Measurements from ENCODE around the gene FRY. TPM values are rescaled to one million over a fixed set of nuclear protein-coding genes. Genes with fewer than 3 reads are reported as not detected.

Gene FRY
- total RNA-seq, 2 donors from 2014 or later = 1.9 to 6.9 TPM

DNA sequence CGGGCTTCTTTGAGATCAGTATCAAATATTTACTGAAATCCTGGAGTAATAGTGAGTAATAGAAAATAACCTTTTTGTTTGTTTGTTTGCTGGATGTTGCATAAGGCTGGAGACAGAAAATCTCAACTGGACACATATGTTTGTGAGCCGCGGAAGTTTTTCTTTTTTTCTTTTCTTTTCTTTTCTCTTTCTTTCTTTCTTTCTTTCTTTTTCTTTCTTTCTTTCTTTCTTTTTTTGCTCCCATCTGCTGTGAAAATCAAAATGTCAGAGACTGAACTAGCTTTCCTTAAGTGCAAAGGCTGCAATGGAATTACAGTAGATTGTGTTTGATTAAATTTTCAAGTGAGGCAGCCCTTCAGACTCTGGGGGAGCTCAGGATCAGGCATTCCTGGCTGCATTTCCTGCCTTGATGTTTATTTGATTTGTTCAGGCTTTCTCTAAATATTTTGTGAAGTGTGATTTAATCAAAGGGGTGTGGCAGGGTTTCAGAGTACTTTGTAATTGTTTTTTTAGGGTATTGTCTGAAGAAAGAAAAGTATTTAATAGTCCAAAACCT lies 319 bp downstream of the FRY start:
- DNase-seq (ENCODE audit: low spot score in 2 of 2) (no peak), ATAC-seq (no peak)
- Mint-ChIP-seq H3K36me3 (peaks cover 0 to 10% of the 10 kb centered on the region in 2 donors), H3K27ac (peak overlapping the region; percentile 75 to 83), H3K9me3 (no peaks in the 10 kb centered on the region)

- DNase-seq (ENCODE audit: low spot score in 2 of 2) (no peak), ATAC-seq (no peak)
- H3K9me3 Mint-ChIP-seq = no peaks in the 10 kb centered on the region
- peaks cover 0 to 10% of the 10 kb centered on the region in 2 donors for H3K36me3 Mint-ChIP-seq
- no peak overlapping the region for H3K27ac Mint-ChIP-seq
These were observed 1.2 kb downstream of the FRY start for GRCh38 chr13:32032759-32033158.

DNA sequence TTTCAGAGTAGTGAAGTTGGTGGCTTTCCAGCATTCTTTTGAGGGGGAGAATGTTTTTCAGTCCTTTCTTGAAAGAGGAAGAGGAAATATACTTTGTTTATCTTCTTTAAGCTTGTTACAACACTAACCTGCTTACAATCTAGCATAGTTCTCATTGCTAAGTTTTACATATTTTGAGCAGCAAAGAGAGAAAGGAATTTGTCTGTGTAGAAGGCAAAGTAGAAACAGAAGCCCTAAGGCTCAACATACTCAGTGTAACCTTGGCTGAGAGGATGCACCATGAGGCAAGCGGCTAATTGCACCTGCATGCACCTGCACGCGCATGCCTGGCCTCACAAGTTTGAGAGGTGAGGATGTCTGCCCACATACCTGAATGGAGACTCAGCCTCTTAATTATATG lies 2.2 kb downstream of the FRY start:
- Mint-ChIP-seq H3K9me3 (no peaks in the 10 kb centered on the region), H3K36me3 (peaks cover 0 to 10% of the 10 kb centered on the region in 2 donors), H3K27ac (no peak overlapping the region)
- DNase-seq (ENCODE audit: low spot score in 2 of 2) (no peak), ATAC-seq (no peak)

- ATAC-seq (no peak), DNase-seq (ENCODE audit: low spot score in 2 of 2) (no peak)
- Mint-ChIP-seq H3K27ac (no peak overlapping the region), H3K9me3 (no peaks in the 10 kb centered on the region), H3K36me3 (peaks cover 0 to 10% of the 10 kb centered on the region in 2 donors)
These were observed 4.1 kb downstream of the FRY start for GRCh38 chr13:32035716-32036115.

- Mint-ChIP-seq H3K27ac (peak overlapping the region in 1 of 2 donors; percentile 56), H3K9me3 (no peaks in the 10 kb centered on the region), H3K36me3 (peaks cover 0 to 10% of the 10 kb centered on the region in 2 donors)
- no peak for DNase-seq (ENCODE audit: low spot score in 2 of 2)
- ATAC-seq = no peak
These were observed 4.6 kb downstream of the FRY start for GRCh38 chr13:32036126-32036695.

DNA sequence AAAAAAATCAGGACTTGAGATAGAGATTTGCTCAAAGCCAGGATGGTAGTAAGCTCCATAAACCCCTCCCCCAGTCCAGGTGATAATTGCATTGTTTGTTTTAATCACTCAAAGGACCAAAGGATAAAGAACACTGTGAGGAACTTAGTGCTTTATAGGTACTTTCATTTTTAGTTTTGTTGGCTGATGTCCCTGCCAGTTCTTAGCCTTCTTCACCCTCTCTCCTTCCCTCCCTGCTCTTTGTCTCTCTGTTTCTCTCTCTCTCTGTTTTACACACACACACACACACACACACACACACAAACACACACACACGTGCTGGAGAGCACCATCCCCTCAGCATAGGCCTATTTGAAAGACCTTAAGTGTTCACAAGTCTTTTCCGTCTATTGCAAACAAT lies 5.2 kb downstream of the FRY start:
- H3K27ac Mint-ChIP-seq = peak overlapping the region in 1 of 2 donors; percentile 56
- DNase-seq (ENCODE audit: low spot score in 2 of 2) (no peak), ATAC-seq (peak in 1 of 2 donors; percentile 27)
- peaks cover 0 to 4% of the 10 kb centered on the region in 2 donors for H3K36me3 Mint-ChIP-seq
- no peaks in the 10 kb centered on the region for H3K9me3 Mint-ChIP-seq

DNA sequence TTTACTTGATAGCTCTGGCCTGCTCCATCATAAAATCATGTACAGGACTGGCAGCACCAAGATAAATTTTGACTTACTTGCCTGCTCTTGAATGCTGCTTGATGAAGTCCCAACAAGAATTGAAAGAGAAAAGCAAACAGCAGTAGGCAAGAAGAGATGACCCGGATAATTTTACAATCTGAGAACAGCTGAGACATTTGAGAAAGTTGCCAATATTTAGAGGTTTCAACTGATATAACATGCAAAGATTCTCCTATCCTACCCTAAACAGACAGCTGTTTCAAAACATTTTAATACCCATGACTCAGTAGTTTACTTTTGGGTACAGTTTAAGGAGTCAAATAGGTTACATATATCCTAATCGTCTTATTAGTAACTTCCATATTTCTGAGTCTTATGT lies 5.9 kb downstream of the FRY start:
- Mint-ChIP-seq H3K9me3 (no peaks in the 10 kb centered on the region), H3K27ac (peak overlapping the region in 1 of 2 donors; percentile 56)
- ATAC-seq = no peak

DNA sequence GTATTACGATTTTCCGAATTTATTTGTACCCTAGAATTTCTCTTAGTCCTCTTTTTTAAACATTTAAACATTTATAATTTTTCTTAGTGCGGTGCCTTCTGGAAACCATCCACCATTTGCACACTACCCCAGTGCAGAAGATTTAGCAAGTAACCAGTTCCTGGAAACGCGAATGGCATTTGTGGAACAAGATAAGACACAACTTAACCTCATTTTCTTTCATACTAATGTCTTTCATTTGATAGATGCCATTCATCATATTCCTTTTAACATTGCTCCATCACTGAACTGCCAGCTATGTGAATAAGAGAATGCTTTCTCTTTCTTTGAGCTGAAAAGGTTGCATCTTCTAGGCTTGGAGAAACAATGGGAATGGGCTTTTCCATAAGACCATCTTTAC lies 6.8 kb downstream of the FRY start:
- H3K9me3 Mint-ChIP-seq = no peaks in the 10 kb centered on the region
- no peak for ATAC-seq
- no peak overlapping the region for H3K27ac Mint-ChIP-seq
- H3K36me3 Mint-ChIP-seq = no peaks in the 10 kb centered on the region
- no peak for DNase-seq (ENCODE audit: low spot score in 2 of 2)

More for the DNA sequence above, 5.9 kb downstream of the FRY start:
- no peak for DNase-seq (ENCODE audit: low spot score in 2 of 2)
- H3K36me3 Mint-ChIP-seq = no peaks in the 10 kb centered on the region

DNA sequence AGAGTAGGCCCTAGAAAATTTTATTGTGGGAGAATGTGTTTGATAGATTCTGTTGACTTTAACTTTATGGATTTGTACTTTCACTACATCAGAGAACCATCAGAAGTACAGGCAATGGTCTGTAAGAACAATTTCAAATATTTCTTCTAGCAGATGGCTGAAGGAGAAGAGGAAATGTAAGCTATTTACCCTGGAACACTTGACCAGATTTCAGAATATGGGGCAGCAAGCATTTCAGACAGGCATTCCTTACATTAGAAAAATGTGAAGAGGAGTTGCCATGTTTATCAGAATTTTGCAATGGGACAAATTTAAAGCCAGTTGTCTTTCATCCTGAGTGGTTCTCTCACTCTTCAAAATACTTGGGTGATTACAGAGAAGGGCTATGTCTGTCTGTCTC lies 7.5 kb downstream of the FRY start:
- Mint-ChIP-seq H3K36me3 (no peaks in the 10 kb centered on the region), H3K27ac (no peak overlapping the region), H3K9me3 (no peaks in the 10 kb centered on the region)
- DNase-seq (ENCODE audit: low spot score in 2 of 2) = no peak
- ATAC-seq = no peak

DNA sequence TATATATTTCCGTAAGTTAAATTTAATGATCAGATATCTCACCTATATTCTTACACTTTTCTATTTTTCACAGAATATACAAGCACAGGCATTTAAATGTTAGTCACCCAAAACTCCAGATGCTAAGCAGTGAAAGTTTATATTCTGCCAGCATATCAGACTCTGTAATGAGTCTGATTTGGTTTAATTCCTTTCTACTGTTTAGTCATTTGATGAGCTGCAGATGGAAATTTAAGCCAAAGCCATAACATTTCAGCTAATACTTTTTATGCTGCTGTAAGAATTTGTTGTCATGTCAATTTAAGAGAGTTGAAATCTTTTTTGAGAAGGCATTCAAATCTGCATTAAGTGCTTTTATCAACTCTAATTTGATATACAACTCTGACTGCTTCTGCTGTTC lies 8.0 kb downstream of the FRY start:
- Mint-ChIP-seq H3K27ac (no peak overlapping the region), H3K9me3 (no peaks in the 10 kb centered on the region), H3K36me3 (no peaks in the 10 kb centered on the region)
- ATAC-seq (no peak), DNase-seq (ENCODE audit: low spot score in 2 of 2) (no peak)

- ATAC-seq = no peak
- no peak for DNase-seq (ENCODE audit: low spot score in 2 of 2)
- Mint-ChIP-seq H3K9me3 (no peaks in the 10 kb centered on the region), H3K36me3 (no peaks in the 10 kb centered on the region), H3K27ac (no peak overlapping the region)
These were observed 8.6 kb downstream of the FRY start for GRCh38 chr13:32040052-32040642.

- ATAC-seq (no peak), DNase-seq (ENCODE audit: low spot score in 2 of 2) (no peak)
- Mint-ChIP-seq H3K9me3 (no peaks in the 10 kb centered on the region), H3K36me3 (no peaks in the 10 kb centered on the region), H3K27ac (no peak overlapping the region)
These were observed 9.1 kb downstream of the FRY start for GRCh38 chr13:32040689-32041088.

- ATAC-seq (peak in 1 of 2 donors; percentile 77), DNase-seq (ENCODE audit: low spot score in 2 of 2) (no peak)
- Mint-ChIP-seq H3K27ac (peak overlapping the region in 1 of 2 donors; percentile 57), H3K9me3 (peaks cover 0 to 4% of the 10 kb centered on the region in 2 donors), H3K36me3 (peaks cover 0 to 5% of the 10 kb centered on the region in 2 donors)
These were observed 9.9 kb downstream of the FRY start for GRCh38 chr13:32041429-32041828.

DNA sequence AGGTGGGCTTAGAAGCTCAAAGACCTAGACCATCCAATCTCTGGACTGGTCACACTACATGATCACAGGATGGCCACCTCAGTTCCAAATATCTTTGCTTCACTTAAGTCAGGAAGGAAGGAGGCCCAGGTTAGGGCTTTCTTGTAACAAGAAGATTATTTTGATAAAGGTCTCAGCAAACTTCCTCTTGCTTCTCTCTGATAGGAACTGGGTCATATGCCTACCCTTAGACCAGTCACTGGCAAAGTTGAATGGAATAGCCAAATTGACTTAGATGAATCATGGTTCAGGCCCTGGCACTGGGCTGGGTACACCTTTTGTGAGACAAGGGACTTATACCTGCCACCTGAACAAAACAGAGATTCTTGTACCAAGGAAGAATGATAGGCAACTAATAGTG lies 11.0 kb downstream of the FRY start:
- peaks cover 0 to 4% of the 10 kb centered on the region in 2 donors for H3K9me3 Mint-ChIP-seq
- no peak for ATAC-seq
- peaks cover 0 to 7% of the 10 kb centered on the region in 2 donors for H3K36me3 Mint-ChIP-seq
- no peak overlapping the region for H3K27ac Mint-ChIP-seq
- DNase-seq (ENCODE audit: low spot score in 2 of 2) = no peak

GRCh38 chr13:32044446-32044845 lies 12.9 kb downstream of the FRY start:
- peaks cover 0 to 10% of the 10 kb centered on the region in 2 donors for H3K9me3 Mint-ChIP-seq
- H3K36me3 Mint-ChIP-seq = peaks cover 0 to 7% of the 10 kb centered on the region in 2 donors
- DNase-seq (ENCODE audit: low spot score in 2 of 2) = no peak
- no peak overlapping the region for H3K27ac Mint-ChIP-seq
- no peak for ATAC-seq

DNA sequence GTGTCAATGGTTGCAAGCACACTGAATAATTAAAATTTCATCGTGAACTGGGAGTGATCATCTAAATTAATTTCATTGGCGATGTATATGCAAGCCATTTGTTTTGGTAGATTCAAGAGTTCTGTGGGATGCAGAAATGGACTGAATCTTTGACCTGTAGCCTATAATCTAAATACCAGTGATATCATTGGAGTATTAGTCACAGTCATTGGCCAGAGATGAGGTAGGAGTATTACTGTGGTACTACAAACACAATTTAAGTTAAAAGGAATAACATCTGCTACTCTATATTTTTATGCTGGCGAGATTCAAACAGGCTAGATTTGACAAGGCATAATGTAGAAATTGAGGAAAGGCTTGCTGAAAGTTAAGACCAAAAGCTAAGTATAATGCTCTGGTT lies 14.0 kb downstream of the FRY start:
- H3K36me3 Mint-ChIP-seq = peaks cover 0 to 7% of the 10 kb centered on the region in 2 donors
- no peak overlapping the region for H3K27ac Mint-ChIP-seq
- H3K9me3 Mint-ChIP-seq = peaks cover 0 to 10% of the 10 kb centered on the region in 2 donors
- DNase-seq (ENCODE audit: low spot score in 2 of 2) (no peak), ATAC-seq (no peak)

DNA sequence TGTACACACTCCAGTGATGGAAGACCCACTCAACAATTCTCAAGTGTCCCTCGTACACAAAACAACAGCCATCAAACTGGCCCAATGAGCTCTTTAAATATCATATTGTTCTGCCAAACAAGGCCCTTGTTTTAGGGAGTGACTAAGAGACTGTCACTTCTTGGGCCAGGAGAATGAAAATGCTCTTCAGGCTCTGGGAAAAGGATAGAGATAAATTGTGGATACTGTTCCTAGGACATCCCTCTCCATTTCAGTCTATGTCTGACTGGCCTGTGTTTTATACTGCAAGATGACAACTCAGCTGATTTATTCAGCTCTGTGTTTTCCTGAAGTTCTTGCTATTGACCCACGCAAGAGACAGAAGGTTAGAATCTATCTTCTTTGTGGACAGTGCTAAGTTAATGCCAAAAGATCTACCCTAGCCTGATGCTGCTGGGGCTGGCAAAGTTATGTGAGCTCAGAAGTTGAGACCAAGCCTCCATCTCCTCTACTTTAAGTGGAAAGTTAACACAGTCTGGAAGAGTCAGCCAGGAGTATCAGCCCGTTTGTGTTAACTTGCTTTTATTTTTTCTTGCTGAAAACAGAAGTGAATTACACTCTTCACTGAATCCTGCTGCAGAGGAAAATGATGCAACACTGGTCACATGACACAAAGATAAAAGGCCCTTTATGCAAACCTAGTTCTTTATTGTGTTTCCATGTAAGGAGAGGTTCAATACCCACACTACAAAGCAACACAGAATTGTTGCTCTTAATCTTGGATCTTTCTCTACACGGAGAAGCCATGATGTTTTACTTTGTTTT lies 14.6 kb downstream of the FRY start:
- DNase-seq (ENCODE audit: low spot score in 2 of 2) (no peak), ATAC-seq (peak; percentile 54 to 63)
- Mint-ChIP-seq H3K27ac (peak overlapping the region in 1 of 2 donors; percentile 53), H3K36me3 (peaks cover 0 to 7% of the 10 kb centered on the region in 2 donors), H3K9me3 (peaks cover 0 to 10% of the 10 kb centered on the region in 2 donors)
